C1 segment of cervical spinal cord (tissue), 14 donors: ENCODE results near the gene PLEKHF1.
"Not testable (repeated sequence)": the region's sequence is repeated elsewhere in the genome, so short reads cannot be mapped to it uniquely, and the experiment has no call there.

Source experiments
- DNase-seq, 14 donors: peaks; one replicate each; lab custom pipeline; 2025; lab: John Stamatoyannopoulos, UW

Gene PLEKHF1

DNA sequence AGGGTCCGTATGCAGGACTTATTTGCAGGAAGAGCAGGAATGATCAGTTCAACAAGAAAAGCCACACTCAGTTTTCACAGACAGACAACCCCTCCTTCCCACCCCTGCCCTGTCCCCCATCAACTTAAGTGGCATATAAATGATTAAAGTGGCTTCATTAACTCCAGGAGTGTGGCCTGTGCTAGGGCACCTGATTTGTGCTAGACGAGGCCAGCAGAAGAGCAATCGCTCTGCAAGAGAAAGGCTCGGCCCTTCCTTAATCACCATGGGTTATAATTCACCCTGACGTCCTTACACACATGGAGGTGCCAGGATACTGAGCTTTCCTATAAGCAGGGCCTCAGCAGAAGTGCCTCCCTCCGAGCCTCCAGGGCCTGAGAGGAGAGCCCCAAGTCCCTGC is 35.2 kb downstream of the PLEKHF1 start:
- no peak for DNase-seq

DNA sequence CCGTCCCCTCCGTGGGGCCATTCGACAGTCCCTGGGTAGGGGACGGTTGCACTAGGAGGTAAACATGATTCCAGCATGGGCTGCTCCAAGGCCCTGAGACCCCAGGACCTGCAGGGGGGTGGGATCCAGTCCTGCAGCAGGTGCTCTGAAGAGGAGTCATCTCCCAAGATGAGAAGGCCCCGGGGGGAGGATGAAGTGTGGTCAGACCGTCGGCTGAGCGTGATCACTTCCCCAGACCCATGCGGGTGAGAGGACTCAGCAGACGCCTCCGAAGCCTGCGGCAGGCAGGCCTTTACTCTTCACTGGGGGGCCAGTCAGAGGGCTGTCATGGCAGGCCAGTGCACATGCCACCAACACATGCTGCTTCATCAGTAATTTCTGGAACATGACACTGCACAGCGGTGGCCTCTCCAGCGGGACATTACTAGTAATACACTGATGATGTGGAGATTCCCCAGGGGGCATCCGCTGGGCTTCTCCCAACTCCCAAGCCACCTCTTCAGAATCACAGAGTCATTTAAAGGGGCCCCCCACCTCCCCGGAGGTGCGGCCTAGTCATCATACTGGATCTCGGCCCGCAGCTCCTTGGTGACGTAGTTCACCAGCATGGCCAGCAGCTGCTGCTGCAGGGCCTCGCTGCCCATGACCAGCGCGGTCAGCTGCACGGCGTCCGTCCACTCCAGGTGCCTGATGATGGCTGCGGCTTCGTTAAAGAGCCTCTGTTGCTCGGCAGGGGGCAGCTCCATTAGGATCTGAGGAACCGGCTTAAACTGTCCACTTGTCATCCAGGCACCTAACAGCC is 37.1 kb downstream of the PLEKHF1 start:
- no peak for DNase-seq

DNA sequence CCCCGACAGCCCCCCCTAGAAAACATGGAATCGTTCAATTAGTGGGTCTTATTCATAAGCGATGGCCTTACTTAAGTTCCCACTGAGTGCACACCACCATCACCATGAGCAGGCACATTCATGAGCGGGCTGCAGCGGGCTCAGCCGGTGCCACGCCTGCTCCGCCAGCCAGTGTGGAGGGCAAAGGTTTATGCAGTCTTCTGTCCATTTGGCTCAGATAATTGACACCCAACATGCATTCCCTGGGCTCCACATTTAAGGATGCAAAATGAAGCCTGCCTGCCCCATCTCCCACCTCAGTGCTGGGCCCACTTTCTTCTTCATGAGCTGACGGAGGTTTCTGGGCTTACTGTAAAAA is 37.7 kb downstream of the PLEKHF1 start:
- DNase-seq, result no peak

DNA sequence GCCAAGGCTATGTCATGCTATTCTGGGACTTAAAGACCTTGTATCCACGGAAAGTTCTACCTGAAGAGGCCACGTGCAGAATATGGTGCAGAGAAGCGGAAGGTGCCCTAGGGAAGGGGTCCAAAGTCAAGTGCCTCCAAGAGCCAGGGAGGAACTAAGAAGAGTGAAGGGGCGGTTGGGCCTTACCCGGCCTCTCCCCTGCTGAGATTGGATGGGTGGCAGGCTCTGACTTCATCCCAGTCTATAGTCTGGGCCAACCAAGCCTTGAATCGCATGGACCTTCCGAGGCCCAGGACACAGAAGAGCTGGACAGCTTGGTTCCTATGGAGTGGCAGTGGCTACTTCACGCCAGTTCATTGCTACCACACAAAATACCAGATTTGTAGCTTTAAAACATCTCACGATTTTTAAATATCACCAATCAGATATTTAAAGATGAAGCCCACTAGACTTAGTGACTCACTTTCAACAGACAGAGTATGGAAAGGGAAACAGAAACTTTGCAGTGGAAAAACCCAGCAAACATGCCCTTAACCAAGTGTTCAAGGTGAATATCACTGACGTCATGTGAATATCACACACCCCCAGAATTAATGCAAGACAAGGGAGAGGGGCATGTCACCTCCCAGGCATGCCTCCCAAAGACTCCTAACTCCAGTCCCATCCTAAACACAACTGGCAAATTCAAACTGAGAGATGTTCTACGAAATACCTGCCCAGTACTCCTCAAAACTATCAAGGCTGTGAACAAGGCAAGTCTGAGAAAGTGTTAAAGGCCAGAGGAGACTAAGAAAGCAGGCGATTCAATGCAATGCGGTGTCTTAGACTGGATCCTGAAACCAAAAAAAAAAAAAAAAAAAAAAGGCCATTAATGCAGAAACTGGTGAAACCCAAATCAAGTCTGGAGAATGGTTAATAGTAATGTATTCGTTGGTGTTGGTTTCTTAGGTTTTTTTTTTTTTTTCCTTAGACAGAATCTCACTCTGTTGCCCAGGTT is 39.6 kb downstream of the PLEKHF1 start:
- no peak for DNase-seq

DNA sequence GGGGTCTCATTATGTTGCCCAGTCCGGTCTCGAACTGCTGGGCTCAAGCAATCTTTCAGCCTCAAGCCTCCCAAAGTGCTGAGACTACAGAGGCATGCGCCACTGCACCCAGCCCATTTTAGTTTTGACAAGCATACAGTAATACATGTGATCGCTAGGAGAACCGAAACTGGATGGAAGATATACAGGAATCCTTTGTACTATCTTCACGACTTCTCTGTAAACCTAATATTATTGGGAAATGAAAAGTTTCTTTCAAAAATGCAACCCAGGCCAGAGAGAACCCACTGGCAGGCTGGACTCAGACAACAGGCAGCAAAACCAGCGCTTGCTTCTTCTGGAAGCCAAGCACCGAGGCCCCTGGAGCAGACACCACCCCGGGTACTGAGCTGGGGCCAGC is 40.4 kb downstream of the PLEKHF1 start:
- DNase-seq, result no peak

DNA sequence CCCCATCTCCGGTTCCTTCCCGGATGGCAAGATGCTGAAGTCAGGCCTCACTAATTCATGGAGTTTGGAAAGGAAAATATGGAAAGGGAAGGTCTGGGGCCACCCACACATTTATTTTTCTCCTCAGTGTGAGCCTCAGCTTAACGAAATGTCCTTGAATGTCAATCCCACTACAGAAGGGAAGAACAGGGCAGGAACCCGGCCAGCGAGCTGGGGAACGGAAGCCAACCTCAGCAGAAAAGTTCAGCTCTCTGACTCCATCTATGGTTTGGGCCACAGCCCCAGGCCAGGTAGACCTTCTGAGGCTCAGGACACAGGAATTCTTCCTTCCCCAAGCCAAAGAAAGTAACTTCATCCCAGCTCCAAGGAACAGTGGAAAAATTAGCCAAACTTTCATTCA is 41.4 kb downstream of the PLEKHF1 start:
- DNase-seq, result no peak

DNA sequence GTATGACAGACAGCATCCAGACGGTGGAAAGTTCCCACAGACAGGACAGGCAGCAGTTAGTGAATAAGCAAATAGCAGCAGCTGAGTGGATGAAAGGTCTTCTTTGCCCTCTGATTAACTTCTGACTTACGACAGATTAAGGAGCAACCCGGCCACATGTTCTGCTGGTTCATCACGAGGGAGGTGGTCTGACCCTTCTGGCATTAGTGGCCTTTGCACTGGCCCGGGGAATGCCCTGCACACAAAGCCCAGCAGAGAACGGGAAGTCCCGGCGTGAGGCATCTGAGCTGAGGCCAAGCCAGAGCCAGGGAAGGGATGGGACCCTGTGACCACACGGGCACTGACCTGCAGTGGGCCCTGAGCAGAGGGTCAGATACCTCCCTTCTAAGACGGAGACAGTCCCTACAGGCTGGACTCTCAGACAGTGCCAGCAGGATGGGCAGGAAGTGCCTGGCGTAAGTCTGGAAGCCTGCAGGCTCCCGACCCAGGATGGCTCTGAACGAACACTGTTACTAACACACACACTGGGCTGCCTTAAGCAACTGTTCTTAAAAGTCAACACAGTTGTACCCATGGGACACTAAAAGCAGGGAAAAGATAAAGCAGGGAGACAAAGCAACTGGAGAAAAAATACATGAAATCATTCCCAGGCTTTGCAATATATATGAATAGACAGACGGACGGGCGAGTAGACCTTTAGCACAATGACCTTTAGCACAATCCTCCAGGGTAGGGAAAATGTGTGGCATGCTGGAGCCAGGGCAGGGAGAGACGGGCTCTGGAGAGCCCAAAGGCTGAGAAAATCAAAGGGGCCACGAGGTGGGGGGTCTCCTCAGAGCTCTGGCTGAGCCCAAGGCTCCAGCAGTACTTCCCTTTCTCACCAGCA is 43.5 kb downstream of the PLEKHF1 start:
- peak in 1 of 14 donors; percentile 17 for DNase-seq

DNA sequence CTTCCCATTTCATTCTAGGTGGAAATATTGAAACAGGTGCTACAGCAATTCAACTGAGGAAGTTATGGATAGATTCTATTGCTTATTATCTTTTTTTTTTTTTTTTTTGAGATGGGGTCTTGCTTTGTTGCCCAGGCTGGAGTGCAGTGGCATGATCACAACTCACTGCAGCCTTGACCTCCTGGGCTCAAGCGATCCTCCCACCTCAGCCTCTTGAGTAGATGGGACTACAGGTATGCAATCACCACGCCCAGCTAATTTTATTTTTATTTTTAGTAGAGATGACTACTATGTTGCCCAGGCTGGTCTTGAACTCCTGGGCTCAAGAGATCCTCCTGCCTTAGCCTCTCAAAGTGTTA is 44.2 kb downstream of the PLEKHF1 start:
- not testable (repeated sequence) for DNase-seq

DNA sequence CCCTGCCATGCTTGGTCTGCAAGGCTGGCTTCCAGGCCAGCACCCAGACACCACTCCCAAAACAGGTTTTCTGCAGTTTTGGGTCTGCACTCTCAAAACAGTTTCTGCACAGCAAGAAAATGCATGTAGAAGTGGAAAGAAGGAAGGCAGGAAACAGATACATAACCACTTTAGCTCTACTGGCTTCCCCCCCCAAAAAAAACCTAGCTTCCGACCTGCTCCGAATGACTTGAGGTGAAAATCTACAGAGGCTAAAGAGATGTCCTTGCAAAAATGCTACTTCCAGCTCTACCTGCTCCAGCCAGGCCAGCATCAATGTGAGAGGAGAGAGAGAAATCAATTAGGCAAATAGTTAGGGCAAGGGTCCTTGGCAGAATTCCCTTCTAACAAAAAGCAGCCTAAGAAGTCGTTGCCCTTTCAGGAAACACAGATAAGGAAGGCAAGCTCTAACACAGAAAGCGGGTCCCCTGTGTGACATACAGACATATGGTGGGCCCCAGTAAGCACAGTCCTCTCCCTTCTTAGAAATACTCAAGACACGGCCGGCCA is 46.4 kb downstream of the PLEKHF1 start:
- no peak for DNase-seq

DNA sequence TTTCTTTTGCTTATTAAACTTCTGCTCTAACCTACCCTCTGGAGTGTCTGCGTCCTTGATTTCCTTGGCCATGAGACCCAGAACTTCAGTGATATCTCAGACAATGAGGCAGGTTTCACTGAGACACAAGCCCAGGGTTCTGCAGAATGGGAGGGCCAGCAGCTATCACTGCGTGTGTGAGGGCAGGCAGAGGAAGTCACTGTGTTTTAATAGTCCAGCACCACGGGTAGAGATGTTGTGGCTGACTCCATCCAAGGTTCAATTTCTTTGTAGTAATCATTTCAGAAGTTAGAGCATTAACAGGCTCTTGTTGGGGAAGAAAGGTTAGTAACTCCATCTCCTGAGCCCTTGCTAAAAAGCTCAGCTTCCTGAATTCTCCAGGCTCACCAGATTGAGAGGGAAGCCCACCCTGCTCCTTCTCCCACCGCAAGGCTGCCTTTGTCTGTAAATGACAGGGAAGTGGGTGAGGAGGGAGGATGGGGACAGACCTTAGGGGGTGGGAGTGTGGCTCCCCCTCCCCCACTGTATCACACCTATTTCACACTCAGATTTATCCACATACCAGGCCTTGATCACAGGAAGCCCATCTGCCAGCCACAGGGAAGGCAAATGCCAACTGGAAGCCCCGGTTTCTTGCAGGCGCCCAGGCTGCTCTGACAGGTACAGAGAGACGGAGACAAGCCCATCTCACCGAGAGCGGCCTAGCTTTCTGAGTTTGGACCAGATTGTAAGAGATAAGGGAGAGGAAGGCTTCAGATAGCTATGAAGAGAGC is 47.7 kb downstream of the PLEKHF1 start:
- DNase-seq, result no peak

DNA sequence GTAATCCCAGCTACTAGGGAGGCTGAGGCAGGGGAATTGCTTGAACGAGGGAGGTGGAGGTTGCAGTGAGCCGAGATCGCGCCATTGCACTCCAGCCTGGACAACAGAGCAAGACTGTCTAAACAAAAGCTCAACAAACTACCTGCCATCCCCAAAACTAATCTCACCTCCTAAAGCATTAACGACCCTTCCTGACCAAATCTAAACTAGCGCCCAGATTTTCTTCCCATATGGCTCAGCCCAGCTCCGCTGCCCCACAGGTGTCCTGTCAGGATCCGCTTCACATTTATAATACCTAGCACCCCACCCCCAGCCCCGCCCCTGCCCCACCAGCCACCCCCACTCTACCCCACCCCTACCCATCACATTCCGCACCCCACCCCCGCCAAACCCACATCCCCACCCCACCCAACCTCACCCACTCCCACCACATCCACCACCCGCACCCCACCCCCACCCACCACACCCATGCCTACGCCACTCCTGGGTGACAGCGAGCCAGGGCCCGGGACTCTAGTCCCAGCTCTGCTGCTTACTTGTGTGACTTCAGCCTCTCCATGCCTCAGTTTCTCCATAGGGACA is 49.2 kb downstream of the PLEKHF1 start:
- DNase-seq, result no peak

DNA sequence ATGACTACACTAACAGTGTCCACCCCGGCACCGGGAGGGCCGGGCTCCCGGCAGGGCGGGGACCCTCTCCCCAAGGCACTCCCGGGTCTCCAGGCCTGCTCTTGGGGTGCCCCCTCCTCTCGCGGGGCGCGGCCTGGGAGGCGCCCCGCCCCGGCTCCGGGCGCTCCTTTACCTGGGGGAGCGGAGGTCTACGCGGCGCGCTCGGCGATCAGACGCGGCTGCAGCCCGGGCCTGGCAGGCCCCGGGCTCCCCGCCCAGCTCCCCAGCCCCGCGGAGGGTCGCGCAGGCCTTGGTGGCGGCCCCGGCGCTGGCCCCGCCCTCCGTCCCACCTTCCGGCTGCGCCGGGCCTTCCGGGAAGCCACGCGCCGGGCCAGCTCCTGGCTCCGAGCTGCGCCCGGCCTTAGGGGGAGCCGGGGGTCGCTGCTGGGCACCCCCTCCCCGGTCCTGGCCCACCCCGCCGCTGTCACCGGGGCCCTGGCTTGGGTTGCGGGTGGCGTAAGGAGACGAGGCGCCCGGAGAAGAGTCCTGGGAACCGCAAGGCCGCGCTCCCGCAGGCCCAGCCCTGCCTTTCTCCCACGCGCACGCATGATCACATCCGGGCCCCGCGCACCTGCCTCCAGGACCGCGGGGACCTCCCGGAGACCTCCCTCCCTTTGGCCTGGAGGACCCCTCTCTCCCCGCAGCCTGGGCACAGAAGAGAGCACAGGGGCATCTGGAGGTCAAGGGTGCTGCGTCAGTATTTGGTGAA is 49.9 kb downstream of the PLEKHF1 start, which contains the start of gene C19orf12:
TSS of gene C19orf12 (minus strand) at position 309 of the 748 bp plus-strand sequence. CDS start 6,848 bp downstream, outside the sequence.
- DNase-seq, result peak in 12 of 14 donors; percentile 34 to 83 (median 62)

DNA sequence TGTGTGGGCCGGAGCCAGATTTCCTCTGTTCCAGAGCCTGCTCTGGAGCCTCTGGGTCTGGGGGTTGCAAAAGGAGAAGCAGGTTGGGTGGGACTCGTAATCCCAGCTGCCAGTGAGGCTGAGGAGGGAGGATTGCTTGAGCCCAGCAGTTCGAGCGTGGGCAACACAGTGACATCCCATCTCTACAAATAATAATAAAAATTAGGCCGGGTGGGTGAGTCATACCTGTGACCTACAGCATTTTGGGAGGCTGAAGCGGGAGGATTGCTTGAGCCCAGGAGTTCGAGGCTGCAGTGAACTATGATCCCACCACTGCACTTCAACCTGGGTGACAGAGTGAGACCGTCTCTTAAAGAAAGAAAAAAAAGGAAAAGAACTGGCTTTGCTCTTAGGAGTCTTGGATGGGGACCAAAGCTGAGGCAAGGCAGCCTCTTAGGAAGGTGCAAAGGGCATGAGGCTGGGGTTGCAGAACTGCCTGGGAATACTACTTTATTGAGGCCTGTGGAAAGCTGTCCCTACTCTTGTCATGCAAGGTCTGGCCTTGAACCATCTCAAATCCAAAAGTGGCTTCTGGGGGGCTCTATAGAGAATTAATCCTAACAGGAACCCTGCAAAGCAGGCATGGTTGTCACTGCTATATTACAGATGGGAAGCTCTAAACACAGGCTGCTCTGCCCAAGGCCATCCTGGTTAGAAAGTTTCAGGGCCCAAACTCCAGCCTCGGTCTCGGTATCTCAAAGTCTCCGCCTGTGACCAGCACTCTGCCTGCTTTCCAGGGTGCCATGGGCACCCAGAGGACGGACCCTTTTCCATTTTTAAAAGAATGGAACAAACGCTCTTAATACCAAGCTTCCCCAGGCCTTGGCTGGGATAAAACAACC is 50.7 kb downstream of the PLEKHF1 start:
- DNase-seq, result peak in 2 of 14 donors; percentile 46 to 52

DNA sequence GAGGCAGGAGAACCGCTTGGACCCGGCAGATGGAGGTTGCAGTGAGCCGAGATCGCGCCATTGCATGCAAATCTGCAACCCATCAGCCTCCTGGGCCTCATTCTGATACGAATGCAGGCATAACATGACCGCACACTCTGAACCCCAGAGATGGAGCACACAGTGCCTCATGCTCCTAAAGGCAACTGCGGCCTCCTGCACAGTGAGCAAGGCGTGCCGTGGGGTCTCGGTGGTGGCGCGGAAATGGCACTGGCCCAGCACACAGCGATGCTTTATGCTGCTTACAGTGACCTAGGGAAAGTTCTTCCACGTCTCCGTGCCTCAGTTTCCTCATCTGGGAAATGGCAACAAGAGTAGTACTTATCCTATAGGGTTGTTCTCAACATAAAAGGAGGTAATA is 51.8 kb downstream of the PLEKHF1 start:
- no peak for DNase-seq

DNA sequence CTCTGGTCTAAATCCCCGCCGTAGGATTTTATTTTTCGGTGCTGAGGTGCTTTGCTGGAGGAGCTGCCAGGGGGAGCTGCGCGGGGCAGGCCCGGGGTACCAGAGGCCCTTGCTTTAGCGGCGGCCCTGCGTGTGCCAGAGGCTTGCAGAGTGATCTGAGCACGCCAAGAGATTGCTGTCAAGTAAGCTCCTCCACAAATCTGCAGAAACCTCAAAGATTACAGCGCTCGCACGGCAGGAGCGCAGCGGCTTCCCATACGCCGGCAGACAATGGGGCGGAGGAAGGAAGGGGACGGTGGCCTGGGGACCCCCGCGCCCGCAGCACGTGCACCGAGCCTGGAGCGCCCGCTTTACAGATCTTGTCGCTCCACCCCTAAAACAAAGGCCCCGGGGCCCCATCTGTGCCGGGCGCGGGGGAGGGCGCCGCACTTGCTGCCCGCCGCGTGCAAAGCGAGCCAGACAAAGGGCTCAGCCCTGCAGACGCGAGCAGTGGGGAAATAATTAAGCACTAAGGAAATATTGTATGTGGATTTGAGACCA is 58.9 kb downstream of the PLEKHF1 start:
- DNase-seq, result peak in 5 of 14 donors; percentile 6 to 28 (median 17)

DNA sequence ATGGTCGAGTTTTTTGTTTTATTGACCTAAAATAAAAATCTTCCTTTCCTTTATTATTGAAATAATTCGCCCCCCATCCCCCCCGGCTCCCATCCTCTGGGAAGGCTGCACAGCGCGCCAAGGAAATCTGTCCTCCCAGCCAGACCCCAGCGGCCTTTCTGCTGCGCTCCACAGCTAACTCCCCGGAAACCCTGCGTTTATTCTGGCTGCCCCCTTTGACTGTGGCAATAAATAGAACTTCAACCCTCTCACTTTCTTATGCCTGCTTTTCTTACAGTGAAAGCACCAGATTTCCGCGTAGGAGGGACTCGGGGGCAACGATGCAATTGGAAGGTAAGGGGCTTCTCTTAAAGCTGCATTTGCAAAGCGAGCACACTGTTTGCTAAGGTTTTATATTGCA is 59.5 kb downstream of the PLEKHF1 start:
- DNase-seq, result no peak
